Stimulated activated CD8-positive, alpha-beta memory T cell treated with anti-CD3 and anti-CD28 coated beads, Interleukin-4, amount 100 ng/mL, for 4 hours (primary cell): ENCODE data around the gene KLHL24.
"Not testable (repeated sequence)": the region's sequence is repeated elsewhere in the genome, so short reads cannot be mapped to it uniquely, and the experiment has no call there.

ENCODE experiments used
- DNase-seq, 2 donors: peaks; one replicate each; pipeline ENCODE4 v3.0.0-alpha.2; 2020; ENCODE audit warnings: low read depth in 2 of 2, low spot score in 1 of 2

KLHL24 gene

DNA sequence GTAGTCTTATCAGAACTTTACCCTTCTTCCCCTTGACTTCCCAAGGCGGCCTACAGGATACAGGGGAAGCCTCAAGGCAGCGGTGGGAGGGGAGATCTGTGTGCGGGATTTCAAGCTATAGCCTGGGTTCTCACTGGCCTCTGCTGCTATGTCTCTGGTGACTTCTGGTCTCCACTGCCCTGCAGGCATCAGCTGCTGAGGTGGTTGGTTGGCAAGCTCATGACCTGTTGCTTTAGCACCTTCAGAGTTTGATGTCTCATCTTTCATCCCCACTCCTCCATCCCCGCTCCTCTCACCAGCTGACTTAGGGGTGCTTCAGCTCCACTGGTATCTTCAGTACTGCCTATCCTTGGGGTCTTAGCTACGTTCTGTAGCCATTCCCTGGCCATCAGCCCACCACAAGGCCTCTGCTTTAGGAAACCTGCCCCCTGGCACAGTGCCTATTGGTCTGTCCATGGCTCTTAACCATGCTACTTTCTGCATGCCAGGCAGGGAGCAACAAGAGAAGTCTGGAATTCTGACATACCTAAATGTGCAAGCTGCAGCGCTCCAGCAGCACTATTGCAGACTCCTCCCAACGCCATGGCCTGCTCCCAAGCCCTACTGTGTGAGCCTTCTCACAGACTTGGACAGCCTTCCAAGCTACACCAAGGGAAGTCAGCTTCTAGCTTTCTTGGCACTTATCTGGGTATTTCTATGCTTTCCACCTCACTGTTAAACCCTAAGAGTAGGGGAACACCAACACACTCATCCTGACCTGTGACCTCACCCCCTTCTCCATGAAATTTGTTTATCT, 60.3 kb downstream of the KLHL24 start:
- no peak for DNase-seq

DNA sequence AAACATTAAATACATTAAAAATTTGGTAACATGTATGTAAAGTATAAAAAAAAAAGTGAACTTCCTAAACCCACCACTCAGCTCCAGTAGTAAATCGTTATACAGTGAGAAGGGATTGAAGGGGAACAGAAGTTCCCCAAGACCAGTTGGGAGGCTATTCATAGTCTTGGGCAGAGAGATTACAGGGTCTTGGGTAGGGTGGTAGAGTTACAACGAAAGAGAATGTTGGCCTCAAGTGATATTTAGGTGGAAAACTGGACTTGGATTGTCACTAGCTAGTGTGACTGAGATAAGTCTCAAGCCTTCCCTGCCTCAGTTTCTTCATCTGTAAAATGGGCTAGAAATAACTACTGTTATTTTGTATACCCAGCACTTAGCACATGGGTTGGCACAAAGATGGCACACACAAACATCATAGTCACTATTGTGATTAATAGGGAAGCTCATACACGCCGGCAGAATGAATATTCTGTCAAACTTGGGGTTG, 61.7 kb downstream of the KLHL24 start:
- no peak for DNase-seq

DNA sequence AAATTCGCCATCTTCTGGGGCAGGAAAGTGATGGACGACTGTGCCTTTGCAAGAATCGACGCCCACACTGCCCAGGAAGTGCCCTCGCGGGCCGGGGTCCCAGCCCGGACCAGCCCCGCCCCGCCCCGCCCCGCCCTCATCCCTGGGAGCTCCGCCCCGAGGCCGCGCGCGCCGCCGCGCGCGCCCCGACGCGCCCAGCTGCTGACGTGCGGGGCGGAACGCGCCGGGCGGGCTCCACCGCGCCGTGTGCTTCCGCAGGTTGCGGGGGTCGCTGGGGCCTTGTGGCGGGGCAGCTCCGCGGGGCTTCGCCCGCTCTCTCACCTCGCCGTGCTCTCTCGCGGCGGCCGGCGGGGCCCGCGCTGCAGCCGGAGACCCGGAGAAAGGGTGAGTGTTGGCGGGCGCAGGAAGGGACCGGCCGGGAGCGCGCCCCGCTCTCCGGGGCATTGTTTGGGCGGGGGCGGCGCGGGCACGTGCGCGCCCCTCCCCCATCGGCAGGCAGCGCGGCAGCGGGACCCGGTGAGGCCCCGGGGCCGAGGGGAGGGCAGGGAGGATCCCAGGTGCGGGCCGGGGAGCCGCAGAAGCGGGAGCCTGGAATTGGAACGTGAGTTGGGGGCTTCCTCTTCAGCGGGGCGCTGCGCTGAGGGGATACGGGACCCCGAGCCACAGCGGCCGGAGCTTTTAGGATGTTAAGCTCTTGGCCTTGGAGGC, 62.3 kb downstream of the KLHL24 start, which contains the start of gene YEATS2:
YEATS2 (plus strand) TSS at position 188 of the 708 bp plus-strand sequence. CDS start 17,366 bp downstream, outside the sequence.
- DNase-seq: peak; percentile 31 to 50

DNA sequence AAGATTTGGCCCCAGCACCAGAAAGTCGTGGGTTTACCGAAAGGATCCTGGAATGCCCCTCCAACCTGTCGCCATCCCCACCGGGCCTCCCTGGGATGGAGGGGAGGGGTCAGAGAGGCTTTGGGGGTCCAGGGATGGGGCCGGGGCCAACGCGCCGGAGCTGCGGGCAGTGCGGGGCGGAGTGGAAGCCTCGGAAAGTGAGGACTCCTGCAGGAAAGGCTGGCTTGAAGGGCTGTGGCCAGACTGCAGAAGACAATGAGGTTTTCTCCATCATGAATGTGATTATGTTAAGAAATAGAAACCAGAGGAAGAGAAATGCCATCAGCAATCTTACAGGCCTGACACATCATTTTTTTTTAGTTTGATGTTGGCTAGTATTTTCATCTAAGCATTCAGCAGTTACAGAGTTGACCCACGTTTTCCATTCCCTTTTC, 62.9 kb downstream of the KLHL24 start:
- peak in 1 of 2 donors; percentile 10 for DNase-seq

DNA sequence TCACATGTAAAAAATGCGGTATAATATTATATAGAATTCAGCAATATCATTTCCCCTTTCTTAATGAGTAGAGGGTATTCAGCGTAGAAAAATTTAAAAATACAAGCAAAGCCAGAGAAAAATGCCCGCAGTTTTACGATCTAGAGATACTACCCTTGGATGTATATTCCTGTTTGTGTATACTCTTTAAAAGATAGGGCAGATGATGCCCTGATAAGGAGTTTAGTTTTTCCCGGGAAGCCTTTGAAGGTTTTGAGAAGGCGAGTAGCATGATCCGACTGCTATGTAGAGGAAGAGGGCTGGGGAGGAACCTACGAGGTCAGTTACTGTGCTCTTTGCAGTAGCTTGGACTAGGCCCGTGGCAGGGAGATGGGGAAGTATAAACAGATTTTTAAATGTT, 63.3 kb downstream of the KLHL24 start:
- DNase-seq: no peak

DNA sequence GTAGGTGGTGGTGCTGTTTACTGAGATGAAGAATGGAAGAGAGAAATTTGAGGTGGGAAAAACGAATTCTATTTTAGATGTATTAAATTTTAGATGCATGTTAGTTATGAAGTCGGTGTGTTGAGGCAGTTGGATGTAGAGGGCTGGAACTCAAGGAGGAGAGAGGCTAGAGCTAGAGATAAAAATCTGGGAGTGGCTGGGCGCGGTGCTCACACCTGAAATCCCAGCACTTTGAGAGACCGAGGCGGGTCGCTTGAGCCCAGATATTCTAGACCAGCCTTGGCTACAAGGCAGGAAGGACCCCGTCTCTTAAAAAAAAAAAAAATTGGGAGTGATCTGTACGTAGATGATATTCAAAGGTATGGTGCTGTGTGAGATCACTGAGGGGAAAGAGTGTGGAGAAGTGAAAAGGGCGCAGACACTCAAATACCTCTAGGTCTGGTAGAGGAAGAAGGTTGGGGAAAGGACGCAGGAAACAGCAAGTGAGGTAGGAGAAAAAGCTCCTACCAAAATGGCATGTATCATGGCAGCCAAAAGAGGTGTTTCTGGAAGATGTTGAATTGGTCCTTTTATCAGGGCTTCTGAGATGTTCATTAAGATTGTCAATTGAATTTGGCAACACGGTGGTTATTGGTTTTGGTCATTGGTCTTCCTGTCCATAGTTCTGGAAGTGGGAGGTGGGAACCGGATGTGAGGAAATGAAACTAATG, 64.0 kb downstream of the KLHL24 start:
- no peak for DNase-seq

DNA sequence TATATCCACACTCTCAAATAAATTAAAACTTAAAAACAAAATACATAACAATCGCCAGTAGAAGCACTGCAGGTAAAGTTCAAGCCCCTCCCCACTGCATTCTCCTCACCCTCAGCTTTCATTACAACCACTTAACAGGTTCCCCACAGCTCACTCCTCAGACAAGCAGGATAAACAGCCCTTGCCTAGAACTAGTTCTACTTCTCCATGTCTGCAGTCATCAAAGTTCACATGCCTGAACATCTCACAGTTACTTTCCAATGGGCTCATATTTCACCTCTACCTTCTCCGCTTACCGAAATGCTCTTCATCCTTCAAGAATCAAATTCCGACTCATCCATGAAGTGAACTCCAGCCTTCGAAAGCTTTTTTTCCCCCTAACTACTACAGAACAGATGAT, 66.3 kb downstream of the KLHL24 start:
- DNase-seq: no peak

DNA sequence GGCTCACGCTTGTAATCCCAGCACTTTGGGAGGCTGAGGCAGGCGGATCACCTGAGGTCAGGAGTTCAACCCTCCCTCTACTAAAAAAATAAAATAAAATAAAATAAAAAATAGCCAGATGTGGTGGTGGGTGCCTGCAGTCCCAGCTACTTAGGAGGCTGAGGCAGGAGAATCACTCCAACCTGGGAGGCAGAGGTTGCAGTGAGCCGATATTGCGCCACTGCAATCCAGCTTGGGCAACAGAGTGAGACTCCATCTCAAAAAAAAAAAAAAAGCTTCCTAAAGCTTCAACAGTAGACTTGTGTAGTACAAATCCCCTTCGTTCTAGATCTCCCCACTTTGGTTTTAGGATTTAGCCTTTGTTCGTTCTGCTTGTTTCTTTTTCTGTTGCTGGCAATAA, 68.5 kb downstream of the KLHL24 start:
- not testable (repeated sequence) for DNase-seq

DNA sequence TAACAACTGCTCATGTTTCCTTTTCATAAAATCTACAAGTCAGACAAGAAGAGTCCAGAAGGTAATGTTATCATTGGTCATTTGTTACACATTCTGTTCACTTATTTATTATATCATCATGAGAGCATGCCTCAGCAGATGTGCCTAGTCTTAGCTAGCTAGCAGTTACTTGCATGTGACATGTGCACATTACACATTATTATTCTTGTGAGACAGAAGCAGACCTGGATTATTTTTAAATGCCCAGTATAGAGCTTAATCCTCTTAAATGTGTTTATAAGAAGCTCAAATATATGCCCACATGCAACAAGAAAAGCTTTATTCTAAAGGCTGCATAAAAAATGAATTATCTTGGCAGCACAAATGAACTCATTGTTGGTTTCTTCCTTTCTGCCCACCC, 74.8 kb downstream of the KLHL24 start:
- DNase-seq: no peak

DNA sequence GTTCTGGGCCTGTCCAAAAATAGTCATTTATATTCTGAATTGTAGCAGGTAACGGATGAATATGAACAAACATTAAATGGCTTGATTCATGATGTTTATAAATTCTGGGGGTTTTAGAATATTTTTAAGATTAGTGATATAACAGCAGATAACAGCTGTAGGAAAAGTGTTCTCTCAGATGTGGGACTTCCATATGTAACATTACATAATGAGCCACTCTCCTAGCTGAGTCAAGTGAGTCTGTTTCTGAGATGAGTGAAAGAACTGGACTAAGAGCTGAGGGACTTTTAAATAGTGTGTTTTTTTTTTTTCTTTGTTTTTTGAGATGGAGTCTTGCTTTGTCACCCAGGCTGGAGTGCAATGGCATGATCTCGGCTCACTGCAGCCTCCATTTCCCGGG, 76.1 kb downstream of the KLHL24 start:
- DNase-seq: no peak

DNA sequence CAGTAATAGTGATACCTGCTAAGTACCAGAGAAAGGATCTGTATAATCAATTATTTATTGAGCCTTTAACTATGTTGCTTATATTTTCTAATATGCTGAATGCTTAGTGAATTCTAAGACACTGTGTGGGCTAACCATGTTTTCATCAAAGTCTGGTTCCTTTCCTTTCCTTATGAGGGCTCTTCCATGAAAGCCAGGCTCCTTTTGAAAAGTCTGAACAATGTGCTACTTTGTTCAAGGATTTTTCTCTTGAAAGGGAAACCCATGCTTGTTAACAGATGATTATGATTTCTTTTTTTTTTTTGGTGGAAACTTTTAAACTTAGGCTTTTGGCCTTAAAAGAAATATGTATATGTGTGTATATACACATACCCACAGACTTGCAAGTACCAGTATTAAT, 79.2 kb downstream of the KLHL24 start:
- no peak for DNase-seq

DNA sequence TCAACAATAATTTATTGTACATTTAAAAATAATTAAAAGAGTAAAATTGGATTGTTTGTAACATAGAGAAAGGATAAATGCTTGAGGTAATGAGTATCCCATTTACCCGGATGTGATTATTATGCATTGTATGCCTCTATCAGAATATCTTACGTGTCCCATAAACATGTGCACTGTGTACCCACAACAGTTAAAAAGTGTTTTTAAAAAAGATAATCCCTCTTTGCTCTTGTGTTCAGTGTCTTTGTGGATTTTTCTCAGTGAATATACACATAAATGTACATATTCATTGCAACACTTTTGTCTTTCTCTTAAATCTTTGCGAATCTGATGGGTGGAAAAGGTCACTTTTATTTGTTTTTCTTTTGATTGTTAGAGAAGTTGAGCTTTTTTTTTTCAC, 82.6 kb downstream of the KLHL24 start:
- no peak for DNase-seq

DNA sequence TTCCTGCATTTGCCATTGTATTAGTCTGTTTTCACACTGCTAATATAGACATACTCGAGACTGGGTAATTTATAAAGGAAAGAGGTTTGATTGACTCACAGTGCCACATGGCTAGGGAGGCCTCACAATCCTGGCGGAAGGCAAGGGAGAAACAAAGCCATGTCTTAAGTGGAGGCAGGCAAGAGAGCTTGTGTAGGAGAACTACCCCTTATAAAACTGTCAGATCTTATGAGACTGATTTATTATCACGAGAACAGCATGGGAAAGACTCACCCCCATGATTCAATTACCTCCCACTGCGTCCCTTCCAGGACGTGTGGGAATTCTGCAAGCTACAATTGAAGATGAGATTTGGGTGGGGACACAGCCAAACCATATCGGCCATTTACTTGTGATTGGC, 90.0 kb downstream of the KLHL24 start:
- no peak for DNase-seq

DNA sequence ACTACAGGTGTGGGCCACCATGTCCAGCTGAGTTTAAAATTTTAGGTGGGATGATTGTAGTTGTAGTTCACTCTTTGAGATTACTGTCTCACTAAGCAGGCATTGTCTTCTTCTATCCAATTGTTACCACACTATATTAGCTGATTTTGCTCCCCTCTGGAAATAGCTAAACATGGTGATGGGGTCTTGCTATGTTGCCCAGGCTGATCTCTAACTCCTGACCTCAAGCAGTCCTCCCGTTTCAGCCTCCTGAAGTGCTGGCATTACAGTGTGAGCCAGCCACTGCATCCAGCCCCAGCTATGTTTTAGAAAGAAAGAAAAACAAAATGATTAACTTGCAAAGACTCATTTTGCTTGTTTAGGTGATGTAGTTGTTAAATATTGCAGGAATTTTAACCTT, 92.8 kb downstream of the KLHL24 start:
- no peak for DNase-seq

DNA sequence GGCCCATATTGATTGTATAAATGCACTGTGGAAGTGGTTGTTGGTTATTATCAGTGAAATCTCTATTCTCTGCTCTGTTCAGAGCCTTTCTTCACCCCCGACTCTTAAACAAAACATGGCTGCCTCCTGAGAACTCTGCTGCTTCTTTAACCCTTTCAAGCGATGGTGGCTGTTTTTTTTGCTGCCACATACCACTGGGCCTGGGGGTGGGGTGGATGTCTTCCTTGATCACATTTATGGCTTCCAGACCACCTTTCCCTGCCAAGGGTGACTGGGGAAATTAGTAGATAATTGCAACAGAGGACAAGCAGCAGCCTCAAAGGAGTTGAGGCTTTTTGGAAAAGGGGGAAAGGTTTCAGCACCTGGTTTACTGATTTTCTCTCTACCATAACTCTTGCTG, 94.9 kb downstream of the KLHL24 start:
- no peak for DNase-seq

DNA sequence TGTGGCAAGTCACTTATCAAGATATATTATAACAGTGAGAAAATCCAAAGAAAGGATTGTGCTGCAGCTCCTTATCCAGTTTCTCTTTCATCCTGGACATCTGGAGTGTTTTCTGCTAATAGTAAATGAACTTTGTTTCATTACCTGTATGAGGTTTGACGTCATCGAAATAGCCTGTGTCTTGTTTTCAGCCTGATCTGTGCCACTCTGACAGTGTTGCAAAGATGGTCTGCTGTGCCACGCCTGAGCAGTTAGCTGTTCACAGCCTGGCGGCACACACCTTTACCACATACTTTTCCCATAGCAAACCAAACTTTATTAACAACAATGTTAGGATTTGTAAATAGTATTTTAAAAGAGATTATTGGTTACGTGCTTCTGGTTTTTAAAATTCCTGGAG, 96.2 kb downstream of the KLHL24 start:
- DNase-seq: no peak

DNA sequence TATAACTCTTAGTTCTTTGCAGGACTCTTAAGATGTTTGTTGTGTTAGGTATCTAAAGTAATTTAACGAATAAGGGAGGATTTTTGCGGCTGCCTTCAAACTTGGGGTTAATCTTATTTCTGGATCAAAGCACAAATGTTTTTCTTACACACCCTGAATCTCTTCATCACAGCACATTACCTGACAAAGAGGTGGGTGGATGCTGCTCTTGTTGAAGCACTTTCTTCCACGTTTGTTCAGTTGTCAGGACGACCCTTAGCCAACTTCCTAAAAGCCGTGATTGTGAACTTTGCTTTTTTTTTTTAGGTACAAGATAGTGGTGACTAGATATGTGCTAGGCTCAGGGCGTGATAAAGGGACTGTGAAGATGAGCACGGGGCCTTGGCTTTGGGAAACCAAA, 98.1 kb downstream of the KLHL24 start:
- DNase-seq: no peak
